ENCODE data around the gene CCDC167. TPM values are rescaled to one million over a fixed set of nuclear protein-coding genes. Genes with fewer than 3 reads are reported as not detected.

Gene CCDC167
- total and polyA plus RNA-seq, 12 donors: 17.5 to 103 (median 24.2) TPM

GRCh38 chr6:37514837-37515236, 15.1 kb upstream of the CCDC167 start:
- intact Hi-C loops (cut with DNase I): no loop called here
- H3K9me3 ChIP-seq: no peaks in the 10 kb centered on the region
- ATAC-seq: no peak
- H3K4me1 ChIP-seq: peaks cover 0 to 18% (median 7%) of the 10 kb centered on the region in 9 donors
- H3K36me3 ChIP-seq: no peaks in the 10 kb centered on the region
- peaks cover 4 to 46% (median 35%) of the 10 kb centered on the region in 7 donors for H3K27me3 ChIP-seq
- no peak overlapping the region for H3K4me3 ChIP-seq
- WGBS, 2 donors: 83 to 90% methylated on average over 7 of the region's 7 CpGs
- peak overlapping the region in 1 of 10 donors; percentile 83 for H3K27ac ChIP-seq
- TF ChIP-seq CTCF (IDR thresholded peaks at IDR 0.05): no peak
- no peak for DNase-seq

- peaks cover 4 to 46% (median 35%) of the 10 kb centered on the region in 7 donors for H3K27me3 ChIP-seq
- H3K4me1 ChIP-seq: peaks cover 0 to 18% (median 7%) of the 10 kb centered on the region in 9 donors
- TF ChIP-seq CTCF (IDR thresholded peaks at IDR 0.05): no peak
- DNase-seq (no peak), ATAC-seq (no peak)
- no peaks in the 10 kb centered on the region for H3K36me3 ChIP-seq
- WGBS, 2 donors: 71 to 75% methylated on average over 5 of the region's 5 CpGs
- H3K9me3 ChIP-seq: no peaks in the 10 kb centered on the region
- H3K4me3 ChIP-seq: no peak overlapping the region
- intact Hi-C loops (cut with DNase I): no loop called here
- peak overlapping the region in 1 of 10 donors; percentile 83 for H3K27ac ChIP-seq
Measured at GRCh38 chr6:37514321-37514771, 14.7 kb upstream of the CCDC167 start.

GRCh38 chr6:37513576-37513975, 13.9 kb upstream of the CCDC167 start:
- Histone ChIP-seq H3K27ac (no peak overlapping the region), H3K4me1 (peaks cover 0 to 18% (median 7%) of the 10 kb centered on the region in 9 donors), H3K4me3 (no peak overlapping the region), H3K36me3 (no peaks in the 10 kb centered on the region), H3K27me3 (peaks cover 4 to 46% (median 35%) of the 10 kb centered on the region in 7 donors), H3K9me3 (no peaks in the 10 kb centered on the region)
- WGBS, 2 donors: 20 to 35% methylated on average over 10 of the region's 10 CpGs
- no peak for TF ChIP-seq CTCF (IDR thresholded peaks at IDR 0.05)
- intact Hi-C loops (cut with DNase I): no loop called here
- DNase-seq: no peak
- no peak for ATAC-seq

- 24 to 40% methylated on average over 9 of the region's 9 CpGs for WGBS, 2 donors
Measured at GRCh38 chr6:37513155-37513554, 13.5 kb upstream of the CCDC167 start.

More at GRCh38 chr6:37513155-37513554, 13.5 kb upstream of the CCDC167 start:
- H3K4me1 ChIP-seq: peaks cover 0 to 18% (median 7%) of the 10 kb centered on the region in 9 donors
- H3K27ac ChIP-seq: no peak overlapping the region
- DNase-seq (no peak), ATAC-seq (no peak)
- H3K9me3 ChIP-seq: no peaks in the 10 kb centered on the region
- intact Hi-C loops (cut with DNase I): no loop called here
- no peak overlapping the region for H3K4me3 ChIP-seq
- no peaks in the 10 kb centered on the region for H3K36me3 ChIP-seq
- no peak for TF ChIP-seq CTCF (IDR thresholded peaks at IDR 0.05)
- peaks cover 4 to 46% (median 35%) of the 10 kb centered on the region in 7 donors for H3K27me3 ChIP-seq
